Measurements from ENCODE around the gene DOCK7.
"Not testable (repeated sequence)": the region's sequence is repeated elsewhere in the genome, so short reads cannot be mapped to it uniquely, and the experiment has no call there.

DOCK7 gene

DNA sequence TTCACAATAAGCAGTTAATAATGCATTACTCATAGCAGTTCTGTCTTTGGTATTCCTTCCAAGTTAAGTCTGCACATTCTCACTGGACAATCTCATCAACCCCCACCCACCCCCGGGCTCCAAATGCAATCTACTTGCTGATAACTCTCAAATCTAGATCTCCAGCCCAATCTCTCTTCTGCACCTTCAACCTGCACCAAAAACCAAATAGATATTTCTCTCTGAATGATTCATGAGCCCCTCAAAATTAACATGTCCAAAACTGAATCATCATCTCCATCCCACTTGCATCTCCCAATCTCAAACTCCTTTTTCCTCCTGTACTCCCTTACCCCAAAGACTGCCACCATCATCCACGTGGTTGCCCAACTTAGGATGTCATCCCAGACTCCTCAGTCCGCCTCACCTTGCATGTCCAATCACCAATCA is 2.7 kb downstream of the DOCK7 start:
- Histone ChIP-seq H3K36me3 (no peaks in the 10 kb centered on the region), H3K27me3 (no peaks in the 10 kb centered on the region), H3K9me3 (no peaks in the 10 kb centered on the region), H3K4me1 (no peaks in the 10 kb centered on the region), H3K4me3 (ENCODE audit: low read depth, low read length) (no peak overlapping the region)
- TF ChIP-seq, protein P1, sequence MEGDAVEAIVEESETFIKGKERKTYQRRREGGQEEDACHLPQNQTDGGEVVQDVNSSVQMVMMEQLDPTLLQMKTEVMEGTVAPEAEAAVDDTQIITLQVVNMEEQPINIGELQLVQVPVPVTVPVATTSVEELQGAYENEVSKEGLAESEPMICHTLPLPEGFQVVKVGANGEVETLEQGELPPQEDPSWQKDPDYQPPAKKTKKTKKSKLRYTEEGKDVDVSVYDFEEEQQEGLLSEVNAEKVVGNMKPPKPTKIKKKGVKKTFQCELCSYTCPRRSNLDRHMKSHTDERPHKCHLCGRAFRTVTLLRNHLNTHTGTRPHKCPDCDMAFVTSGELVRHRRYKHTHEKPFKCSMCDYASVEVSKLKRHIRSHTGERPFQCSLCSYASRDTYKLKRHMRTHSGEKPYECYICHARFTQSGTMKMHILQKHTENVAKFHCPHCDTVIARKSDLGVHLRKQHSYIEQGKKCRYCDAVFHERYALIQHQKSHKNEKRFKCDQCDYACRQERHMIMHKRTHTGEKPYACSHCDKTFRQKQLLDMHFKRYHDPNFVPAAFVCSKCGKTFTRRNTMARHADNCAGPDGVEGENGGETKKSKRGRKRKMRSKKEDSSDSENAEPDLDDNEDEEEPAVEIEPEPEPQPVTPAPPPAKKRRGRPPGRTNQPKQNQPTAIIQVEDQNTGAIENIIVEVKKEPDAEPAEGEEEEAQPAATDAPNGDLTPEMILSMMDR (IDR thresholded peaks at IDR 0.05; ENCODE audit: low read depth, low read length), result no peak
- DNase-seq, result no peak

DNA sequence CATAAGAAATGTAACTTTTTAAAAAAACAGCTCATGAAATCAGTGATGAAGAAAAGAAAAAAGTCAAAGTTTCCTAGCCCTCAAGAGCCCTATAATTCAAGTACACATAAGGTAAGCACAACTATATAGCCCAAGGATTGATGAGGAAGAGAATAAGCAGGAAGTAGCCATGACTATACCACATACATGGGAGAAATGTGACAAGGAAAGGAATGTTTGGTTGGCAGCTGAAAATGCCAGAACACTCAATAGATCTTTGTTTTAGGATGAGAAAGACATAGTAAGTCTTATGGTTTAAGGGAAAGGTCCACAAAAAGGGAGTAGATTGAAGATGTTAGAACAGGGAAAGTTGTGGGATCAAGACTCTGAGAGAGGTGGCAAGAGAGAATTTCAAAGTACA is 5.7 kb downstream of the DOCK7 start:
- no peaks in the 10 kb centered on the region for H3K36me3 ChIP-seq
- TF ChIP-seq, protein P1 (IDR thresholded peaks at IDR 0.05; ENCODE audit: low read depth, low read length), result no peak
- H3K4me1 ChIP-seq, result no peaks in the 10 kb centered on the region
- no peaks in the 10 kb centered on the region for H3K9me3 ChIP-seq
- no peaks in the 10 kb centered on the region for H3K27me3 ChIP-seq
- H3K4me3 ChIP-seq (ENCODE audit: low read depth, low read length), result no peak overlapping the region
- no peak for DNase-seq

DNA sequence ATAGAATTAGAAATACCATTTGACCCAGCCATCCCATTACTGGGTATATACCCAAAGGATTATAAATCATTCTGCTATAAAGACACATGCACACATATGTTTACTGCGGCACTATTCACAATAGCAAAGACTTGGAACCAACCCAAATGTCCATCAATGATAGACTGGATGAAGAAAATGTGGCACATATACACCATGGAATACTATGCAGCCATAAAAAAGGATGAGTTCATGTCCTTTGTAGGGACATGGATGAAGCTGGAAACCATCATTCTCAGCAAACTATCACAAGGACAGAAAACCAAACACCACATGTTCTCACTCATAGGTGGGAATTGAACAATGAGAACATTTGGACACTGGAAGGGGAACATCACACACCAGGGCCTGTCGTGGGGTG is 7.2 kb downstream of the DOCK7 start:
- DNase-seq; H3K4me1 ChIP-seq; H3K9me3 ChIP-seq; H3K27me3 ChIP-seq; H3K36me3 ChIP-seq; H3K4me3 ChIP-seq (ENCODE audit: low read depth, low read length): not testable (repeated sequence)

DNA sequence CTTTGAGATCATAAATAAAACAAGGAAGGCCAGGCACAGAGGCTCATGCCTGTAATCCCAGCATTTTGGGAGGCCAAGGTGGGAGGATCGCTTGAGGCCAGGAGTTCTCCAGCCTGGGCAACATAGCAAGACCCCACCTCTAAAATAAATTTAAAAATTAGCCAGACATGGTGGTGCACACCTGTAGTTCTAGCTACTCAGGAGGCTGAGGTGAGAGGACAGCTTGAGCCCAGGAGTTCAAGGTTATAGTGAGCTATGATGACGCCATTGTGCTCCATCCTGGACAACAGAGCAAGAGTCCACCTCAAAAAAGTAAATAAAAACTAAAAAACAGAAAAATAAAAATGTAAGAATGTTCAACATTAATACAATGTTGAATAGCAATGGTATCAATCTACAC is 10.4 kb downstream of the DOCK7 start:
- DNase-seq; H3K36me3 ChIP-seq; H3K4me3 ChIP-seq (ENCODE audit: low read depth, low read length); H3K4me1 ChIP-seq; H3K27me3 ChIP-seq; H3K9me3 ChIP-seq: not testable (repeated sequence)

DNA sequence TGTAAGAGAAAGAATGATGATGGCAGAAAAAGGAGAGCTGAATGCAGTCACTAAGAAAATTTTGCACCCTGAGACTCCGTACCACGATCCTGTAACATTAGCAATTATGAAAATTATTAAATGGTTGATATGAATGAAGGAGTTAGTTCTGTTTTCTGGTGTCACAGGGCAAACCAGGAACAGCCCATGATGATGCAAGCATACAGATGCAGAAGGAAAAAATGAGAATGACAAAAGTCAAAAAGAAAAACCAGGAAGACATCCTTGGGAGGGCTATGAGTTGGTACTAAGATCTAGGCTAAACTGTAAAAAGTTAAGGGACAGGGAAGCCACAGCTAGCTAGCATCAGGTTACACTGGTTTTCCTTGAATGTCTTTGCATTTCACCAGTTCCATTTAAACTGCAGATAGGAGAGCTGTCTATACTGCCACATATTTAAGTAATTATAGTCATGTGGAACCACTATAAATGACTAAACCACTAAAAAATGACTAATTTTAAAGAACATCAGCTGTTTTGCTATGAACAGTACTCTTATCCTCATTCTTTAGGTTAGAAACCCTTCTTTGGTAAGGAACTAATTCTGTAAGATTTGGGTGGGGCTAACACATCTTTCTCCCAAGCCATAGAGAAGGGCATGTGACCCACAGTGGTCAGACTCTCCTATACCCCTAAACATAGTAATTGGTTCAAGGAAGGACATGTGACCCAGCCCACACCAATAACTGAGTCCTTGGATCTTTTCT is 11.4 kb downstream of the DOCK7 start:
- Histone ChIP-seq H3K36me3 (no peaks in the 10 kb centered on the region), H3K9me3 (no peaks in the 10 kb centered on the region), H3K4me3 (ENCODE audit: low read depth, low read length) (no peak overlapping the region), H3K4me1 (no peaks in the 10 kb centered on the region), H3K27me3 (no peaks in the 10 kb centered on the region)
- no peak for DNase-seq
- TF ChIP-seq, protein P1 (IDR thresholded peaks at IDR 0.05; ENCODE audit: low read depth, low read length), result no peak

DNA sequence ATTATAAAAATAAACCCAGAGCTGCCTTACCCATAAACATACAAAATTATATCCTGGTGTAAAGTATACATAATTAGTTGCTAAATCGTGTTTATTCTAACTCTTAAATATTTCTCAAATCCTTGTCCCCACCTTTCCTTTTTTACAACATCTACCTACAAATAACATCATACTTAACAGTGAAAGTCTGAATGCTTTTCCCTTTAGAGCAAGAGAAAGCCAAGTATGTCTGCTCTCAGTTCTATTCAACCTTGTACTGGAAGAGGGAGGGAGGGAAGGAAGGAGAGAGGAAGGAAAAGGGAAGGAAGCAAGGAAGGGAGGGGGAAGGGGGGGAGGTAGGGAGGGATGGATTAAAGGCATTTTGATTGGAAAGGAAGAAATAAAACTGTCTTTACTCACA is 14.6 kb downstream of the DOCK7 start:
- H3K9me3 ChIP-seq, result no peaks in the 10 kb centered on the region

DNA sequence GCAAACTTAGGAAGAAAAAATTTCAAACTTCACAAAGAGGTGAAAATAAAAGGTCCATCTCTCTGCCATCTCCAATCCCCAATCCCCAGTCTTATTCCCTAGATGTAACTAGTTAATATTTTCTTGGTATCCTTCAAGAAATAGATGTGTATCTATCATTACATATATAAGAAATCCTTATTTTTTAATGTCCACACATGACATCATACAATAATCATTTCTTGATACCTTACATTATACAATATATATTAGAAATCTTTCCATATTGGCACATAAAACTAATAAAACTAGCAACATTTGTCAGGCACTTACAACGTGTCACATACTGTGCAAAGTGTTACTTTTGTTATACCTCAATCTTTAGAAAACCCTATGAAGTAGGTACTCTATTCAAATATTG is 16.2 kb downstream of the DOCK7 start:
- Histone ChIP-seq H3K36me3 (no peaks in the 10 kb centered on the region), H3K27me3 (no peaks in the 10 kb centered on the region), H3K4me3 (ENCODE audit: low read depth, low read length) (no peak overlapping the region), H3K9me3 (no peaks in the 10 kb centered on the region), H3K4me1 (no peaks in the 10 kb centered on the region)
- no peak for DNase-seq
- TF ChIP-seq, protein P1 (IDR thresholded peaks at IDR 0.05; ENCODE audit: low read depth, low read length), result no peak

More for the DNA sequence above, 14.6 kb downstream of the DOCK7 start:
- H3K36me3 ChIP-seq, result no peaks in the 10 kb centered on the region
- H3K4me3 ChIP-seq (ENCODE audit: low read depth, low read length), result no peak overlapping the region
- no peaks in the 10 kb centered on the region for H3K4me1 ChIP-seq
- DNase-seq, result no peak
- H3K27me3 ChIP-seq, result no peaks in the 10 kb centered on the region
- TF ChIP-seq, protein P1 (IDR thresholded peaks at IDR 0.05; ENCODE audit: low read depth, low read length), result no peak
